GM15510 (cell line): ENCODE measurements around the gene SCG2.

Experiments used
- POLR2A ChIP-seq: IDR thresholded peaks from 3 replicates; pipeline ENCODE4 v1.6.1; 2011; ENCODE audit warnings: borderline replicate concordance; ENCODE audit not compliant: insufficient read length; ENCODE audit errors: extremely low read depth

Gene SCG2

DNA sequence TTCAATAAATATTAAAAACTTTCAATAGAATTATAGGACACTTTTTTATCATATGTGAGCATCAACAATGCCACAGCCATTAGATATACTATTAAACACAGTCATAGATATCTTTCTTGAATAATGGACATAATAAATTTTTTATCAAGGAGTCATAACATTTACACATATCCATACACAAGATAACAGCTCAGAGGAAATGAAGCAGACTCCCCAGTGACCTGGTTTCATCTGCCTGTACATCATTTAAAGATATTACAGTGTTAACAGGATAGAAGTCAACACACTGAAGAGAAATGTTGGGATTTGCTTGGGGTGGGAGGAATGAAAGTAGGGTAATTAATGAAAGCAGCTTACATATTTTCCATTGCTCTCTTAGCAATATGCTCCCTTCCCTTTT, 5.1 kb downstream of the SCG2 start:
- no peak for TF ChIP-seq POLR2A

DNA sequence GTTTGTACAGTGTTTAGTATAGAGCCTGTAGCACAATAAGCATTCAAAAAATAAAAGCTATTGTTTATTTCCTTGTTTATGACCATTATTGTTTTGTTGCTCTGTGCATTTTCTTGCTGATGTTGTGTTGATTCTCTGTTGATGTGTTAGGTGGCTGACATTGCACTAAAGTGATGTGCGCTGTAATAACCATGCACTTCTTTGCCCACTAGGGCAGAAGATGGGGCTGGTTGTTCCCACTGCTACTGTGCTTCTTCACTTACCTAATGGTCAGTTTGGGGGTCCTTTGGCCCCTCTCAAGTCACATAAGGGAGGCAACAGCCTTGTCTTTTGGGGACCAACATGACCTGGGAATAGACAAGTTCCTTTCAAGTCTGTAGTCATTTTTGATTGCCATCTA, 6.0 kb downstream of the SCG2 start:
- no peak for TF ChIP-seq POLR2A

DNA sequence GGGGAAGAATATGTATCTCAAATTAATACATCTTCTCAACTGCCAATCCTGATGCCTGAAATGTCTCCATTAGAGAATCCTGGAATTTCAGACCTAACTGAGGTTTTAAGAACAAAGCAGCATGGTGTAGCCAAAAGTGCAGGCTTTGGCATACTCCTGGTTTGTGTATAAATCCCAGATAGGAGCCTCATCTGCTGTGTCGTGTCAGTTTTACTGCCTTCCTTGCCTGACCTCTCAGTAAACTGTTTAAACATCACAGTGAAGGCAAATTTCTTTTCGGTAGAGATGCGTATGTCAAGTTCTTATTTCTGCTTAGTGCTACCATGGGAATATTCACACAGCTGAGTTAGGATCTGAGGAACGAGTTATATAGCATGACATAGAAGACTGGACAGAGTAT, 7.3 kb downstream of the SCG2 start:
- no peak for TF ChIP-seq POLR2A

GRCh38 chr2:223594259-223594658, 7.9 kb downstream of the SCG2 start:
- TF ChIP-seq POLR2A = no peak

DNA sequence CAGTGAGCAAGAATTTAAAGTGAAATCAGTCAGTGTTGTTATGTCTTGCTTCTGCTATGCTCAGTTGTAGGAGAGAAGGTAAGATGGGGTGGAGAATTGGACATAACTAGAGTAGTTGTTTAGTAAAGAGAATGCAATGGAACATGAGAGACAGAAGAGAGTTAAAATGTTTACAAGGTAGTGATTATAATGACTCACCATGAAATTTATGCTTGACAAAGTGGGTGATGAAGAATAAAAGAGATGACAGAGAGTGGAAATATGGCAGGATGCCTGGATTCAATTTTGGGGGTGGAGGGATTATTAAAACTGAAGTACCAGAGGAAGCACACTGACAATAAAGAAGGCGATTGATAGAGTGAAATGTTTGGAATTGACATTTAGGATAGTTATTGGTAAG, 10.6 kb downstream of the SCG2 start:
- TF ChIP-seq POLR2A = no peak

- TF ChIP-seq POLR2A = no peak
These were observed 11.2 kb downstream of the SCG2 start for GRCh38 chr2:223590964-223591363.

DNA sequence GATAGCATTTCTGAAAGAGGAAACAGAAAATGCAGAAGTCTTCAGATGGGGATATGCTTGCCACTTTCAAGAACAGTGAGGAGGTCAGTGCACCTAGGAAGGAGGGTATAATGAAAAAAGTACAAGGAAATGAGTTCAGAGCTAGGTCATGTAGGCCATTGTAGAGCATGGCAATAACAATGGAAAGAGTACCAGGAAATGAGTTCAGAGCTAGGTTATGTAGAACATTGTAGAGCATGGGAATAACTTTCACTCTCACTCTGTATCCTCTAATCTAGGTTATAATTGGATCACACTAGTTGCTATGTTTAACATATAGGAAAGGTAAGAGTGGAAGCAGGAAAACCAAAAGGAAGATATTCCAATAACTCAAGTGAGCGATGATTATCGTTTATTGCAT, 12.3 kb downstream of the SCG2 start:
- TF ChIP-seq POLR2A = no peak

DNA sequence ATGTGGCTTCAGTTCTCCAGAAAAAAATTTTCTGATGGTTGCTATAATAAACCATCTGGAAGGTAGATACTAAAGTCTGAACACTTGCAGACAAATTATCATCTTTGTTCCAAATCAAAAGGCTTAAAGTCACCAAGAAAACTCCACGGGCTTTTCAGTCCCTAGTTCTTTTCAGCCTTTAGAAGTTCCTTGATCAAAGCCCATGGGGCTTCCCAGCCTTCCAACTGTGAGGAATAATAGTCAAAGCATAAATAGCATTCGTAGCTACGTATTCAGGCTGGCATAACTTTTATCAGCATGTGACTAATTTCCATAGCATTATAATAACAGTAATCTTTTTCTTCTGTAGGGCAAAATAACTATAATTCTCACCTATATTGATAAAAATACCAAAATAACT, 13.9 kb downstream of the SCG2 start:
- no peak for TF ChIP-seq POLR2A

DNA sequence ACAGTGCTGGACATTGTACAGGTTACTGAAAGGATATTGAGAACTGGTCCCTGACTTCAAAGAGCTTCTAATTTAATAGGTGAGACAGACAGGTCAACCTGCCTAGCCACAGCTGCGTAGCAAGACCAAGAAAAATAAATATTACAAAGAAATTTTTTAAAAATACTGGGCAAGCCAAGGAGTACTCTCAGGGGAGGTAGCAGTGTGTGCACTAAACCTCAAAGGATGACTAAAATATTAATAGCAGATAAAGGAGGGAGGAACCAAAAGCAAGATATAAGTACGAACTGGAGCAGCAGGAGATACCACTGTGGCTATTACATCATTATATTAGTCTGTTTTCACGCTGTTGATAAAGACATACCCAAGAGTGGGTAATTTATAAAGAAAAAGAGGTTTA, 14.9 kb downstream of the SCG2 start:
- TF ChIP-seq POLR2A = no peak

DNA sequence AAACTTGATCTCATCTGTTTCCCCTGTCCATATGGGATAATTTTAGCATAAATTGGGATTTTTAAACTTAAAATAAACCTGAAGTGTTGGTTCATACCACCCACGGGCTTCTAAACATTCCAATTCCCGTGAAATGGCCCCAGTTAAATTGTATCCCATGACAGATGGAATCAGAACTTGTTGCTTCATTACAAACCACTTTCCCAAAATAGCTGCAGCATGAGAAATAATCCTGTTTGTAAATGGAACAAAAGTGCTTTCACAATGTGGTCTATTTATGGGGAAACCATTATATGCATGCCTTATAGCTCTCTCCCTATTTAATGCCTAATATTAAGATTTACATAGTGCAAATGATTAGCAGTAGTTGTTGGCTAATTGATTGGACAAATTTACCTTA, 15.9 kb downstream of the SCG2 start:
- TF ChIP-seq POLR2A = no peak

GRCh38 chr2:223585666-223586065, 16.5 kb downstream of the SCG2 start:
- no peak for TF ChIP-seq POLR2A

- no peak for TF ChIP-seq POLR2A
These were observed 20.2 kb downstream of the SCG2 start for GRCh38 chr2:223582001-223582400.

DNA sequence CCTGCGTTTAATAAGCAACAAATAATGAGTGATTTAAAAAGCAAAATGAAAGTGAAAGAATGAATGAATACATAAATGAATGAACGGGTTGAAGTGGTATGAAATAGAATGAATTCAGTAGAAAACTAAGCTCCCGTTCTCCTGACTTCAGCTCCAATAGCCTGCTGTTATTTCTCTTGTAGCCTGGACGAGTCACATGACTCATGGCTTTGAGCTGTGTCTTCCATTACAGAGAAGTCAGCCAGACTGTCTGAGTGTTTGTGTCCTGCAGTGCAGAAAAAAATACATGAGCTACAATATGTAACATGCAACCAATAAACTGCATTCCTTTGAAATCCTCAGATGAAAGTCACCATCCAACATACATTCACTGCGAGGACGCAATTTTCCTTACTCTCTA, 21.2 kb downstream of the SCG2 start:
- TF ChIP-seq POLR2A = no peak

DNA sequence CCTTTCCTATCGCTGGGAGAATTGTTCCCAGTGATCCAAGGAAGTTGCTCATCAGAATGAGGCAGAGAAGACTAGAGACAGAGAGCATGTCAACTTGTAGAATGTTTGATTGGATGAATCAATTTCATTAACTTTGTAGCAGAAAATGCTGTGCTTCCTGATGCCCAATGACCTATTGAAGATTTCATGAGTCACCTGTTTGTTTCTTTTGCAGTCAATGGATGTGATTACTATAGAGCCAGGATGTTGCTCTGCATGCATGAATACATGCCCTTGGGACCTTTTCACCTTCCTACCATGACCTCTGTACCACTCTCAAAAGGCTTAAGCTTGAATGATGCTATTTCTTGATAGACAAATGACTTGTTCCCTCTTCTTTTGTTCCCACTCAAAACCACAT, 23.3 kb downstream of the SCG2 start:
- TF ChIP-seq POLR2A = no peak

- no peak for TF ChIP-seq POLR2A
These were observed 25.3 kb downstream of the SCG2 start for GRCh38 chr2:223576873-223577272.

GRCh38 chr2:223570784-223571183, 31.4 kb downstream of the SCG2 start:
- TF ChIP-seq POLR2A = no peak

- no peak for TF ChIP-seq POLR2A
These were observed 35.8 kb downstream of the SCG2 start for GRCh38 chr2:223566396-223566795.
